Jurkat, Clone E6-1 (cell line): ENCODE results near the gene PLCH2.

Experiments used
- DNase-seq: peaks from one replicate; pipeline ENCODE4 v3.0.0-alpha.2; 2011; ENCODE audit warnings: low read depth, low spot score
- H3K4me3 ChIP-seq: 2 replicates; pipeline ENCODE4 v1.5.1; 2011; ENCODE audit warnings: mild to moderate bottlenecking, low read length, control low read depth, moderate library complexity

The PLCH2 gene

GRCh38 chr1:2473198-2473597, 2.9 kb upstream of the PLCH2 start:
- no peak overlapping the region for H3K4me3 ChIP-seq
- no peak for DNase-seq

GRCh38 chr1:2474104-2474844, 1.8 kb upstream of the PLCH2 start:
- no peak for DNase-seq
- H3K4me3 ChIP-seq: no peak overlapping the region

DNA sequence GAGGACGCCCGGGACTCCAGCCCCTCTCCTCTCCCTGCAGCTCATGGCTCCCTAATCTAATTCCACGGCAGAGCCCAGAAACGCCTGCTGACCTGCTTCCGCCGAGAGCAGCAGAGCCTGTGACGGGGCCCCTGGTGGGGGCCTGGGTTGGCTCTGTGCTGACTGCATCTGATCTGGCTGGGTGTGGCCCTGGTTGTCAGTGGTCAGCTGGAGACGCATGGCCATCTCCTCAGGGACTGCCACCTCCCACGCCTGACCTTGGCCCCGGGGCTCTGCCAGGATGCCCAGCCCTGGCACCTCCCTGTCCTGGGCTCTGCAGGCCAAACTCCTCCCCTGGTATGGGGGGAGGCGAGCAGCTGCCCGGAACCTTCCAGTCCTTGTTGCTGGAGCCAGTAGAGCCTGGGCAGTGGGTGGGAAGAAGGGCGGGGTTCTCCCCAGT, 1.1 kb upstream of the PLCH2 start:
- no peak overlapping the region for H3K4me3 ChIP-seq
- DNase-seq: no peak

- no peak for DNase-seq
- no peak overlapping the region for H3K4me3 ChIP-seq
Measured at GRCh38 chr1:2475571-2475970, 518 bp upstream of the PLCH2 start.

- H3K4me3 ChIP-seq: no peak overlapping the region
- DNase-seq: no peak
Measured at GRCh38 chr1:2477309-2477708, 1.2 kb downstream of the PLCH2 start.

DNA sequence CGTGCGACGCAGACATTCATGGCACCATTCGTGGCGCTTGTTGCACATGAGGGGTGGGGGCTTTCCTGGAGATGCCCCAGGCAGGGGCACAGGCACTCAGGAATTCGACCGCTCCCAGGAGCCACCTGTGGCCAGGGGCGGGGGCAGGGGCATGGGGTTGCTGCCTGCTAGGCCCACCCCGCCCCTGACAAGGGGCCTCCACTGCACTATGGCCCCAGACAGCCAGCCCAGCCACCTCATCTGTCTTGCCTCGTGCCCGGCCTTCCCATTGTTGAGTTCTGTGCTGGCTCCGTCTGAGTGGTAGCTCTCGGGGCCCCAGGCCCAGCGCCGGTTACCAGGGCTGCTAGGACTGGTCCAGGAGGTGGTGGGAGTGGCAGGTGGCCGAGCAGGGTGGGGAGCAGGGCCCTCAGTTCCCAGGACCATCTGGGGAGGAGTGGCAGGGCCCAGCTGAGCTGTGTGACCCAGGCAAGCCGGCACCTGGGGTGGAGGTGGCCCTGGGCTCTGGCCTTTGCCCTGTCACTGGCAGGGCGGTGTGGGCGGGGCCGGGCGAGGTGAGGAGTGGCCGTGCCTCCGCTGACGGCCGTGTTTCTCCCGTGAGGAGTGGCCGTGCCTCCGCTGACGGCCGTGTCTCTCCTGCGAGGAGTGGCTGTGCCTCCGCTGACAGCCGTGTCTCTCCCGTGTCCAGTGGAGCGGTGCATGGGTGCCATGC, 1.9 kb downstream of the PLCH2 start:
- DNase-seq: no peak
- no peak overlapping the region for H3K4me3 ChIP-seq

- no peak overlapping the region for H3K4me3 ChIP-seq
- no peak for DNase-seq
Measured at GRCh38 chr1:2479186-2479585, 3.1 kb downstream of the PLCH2 start.

- no peak overlapping the region for H3K4me3 ChIP-seq
- no peak for DNase-seq
Measured at GRCh38 chr1:2479618-2480017, 3.5 kb downstream of the PLCH2 start.

DNA sequence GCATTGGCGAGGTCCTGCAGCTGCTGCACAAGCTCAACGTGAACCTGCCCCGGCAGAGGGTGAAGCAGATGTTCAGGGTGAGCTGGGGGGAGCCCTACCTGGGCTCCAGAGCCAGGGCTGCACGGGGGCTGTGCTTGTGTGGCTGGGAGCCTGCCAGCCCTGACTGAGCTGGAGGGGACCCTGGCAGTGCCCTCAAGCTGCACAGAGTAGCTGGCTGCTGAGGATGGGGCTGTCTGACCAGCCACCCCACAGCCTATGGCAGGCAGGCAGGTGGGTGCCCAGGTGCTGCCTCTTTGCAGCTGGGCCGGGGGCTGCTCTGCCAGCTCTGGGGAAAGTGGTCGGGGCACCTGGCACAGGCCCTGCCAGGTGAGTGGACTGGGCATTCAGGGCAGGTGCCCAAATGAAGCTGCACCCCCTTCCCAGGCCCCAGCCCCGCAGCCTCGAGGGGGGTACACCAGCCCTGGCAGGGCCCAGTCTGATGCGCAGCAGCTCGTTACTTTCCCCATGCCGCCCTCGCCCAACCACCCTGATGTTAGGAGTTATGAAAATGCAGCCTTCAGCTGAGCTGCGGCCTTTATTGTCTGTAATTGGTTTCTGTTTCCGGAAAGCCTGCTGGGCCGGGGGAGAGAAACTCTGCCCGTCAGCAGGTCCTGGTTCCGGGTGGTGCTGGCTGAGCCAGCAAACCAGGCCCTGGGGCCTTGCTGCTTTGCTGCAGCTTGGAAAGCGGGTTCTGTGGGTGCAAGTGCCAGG, 4.3 kb downstream of the PLCH2 start:
- H3K4me3 ChIP-seq: no peak overlapping the region
- no peak for DNase-seq

- no peak for DNase-seq
- no peak overlapping the region for H3K4me3 ChIP-seq
Measured at GRCh38 chr1:2480986-2481364, 4.9 kb downstream of the PLCH2 start.

- H3K4me3 ChIP-seq: no peak overlapping the region
- DNase-seq: no peak
Measured at GRCh38 chr1:2481885-2482284, 5.8 kb downstream of the PLCH2 start.

DNA sequence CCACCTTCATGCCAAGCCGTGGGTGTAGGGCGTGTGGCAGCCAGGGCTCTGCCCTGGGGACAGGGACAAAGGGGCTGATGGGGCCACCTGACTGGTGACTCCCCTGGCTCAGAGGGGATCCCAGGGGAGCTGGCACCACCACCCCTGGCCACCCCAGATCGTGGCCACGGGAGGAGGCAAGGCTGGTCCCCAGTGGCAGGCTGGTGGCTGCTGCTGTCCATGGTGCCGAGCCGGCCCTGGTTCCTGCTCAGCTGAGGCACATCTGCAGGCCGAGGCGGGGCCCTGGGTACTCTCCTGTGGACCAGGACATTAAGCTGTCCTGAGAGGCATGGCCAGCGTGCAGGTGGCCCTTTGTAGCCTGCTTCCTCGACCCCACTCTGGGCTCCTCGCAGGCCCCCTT, 6.5 kb downstream of the PLCH2 start:
- DNase-seq: no peak
- no peak overlapping the region for H3K4me3 ChIP-seq

GRCh38 chr1:2483026-2483425, 6.9 kb downstream of the PLCH2 start:
- no peak overlapping the region for H3K4me3 ChIP-seq
- DNase-seq: no peak

DNA sequence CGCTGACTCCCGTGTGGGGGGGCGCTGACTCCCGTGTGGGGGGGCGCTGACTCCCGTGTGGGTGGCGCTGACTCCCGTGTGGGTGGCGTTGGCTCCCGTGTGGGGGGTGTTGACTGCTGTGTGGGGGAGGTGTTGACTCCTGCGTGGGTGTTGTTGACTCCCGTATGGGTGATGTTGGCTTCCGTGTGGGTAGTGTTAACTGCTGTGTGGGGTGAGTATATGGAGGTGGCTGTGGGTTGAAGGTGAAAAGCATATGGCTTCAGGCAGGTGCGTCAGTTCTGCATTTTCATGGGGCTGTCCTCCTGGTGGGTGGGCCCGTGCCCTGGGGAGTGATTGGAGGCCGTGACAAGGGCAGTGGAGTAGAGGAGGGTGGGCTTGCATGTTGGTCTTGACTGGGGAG, 7.9 kb downstream of the PLCH2 start:
- DNase-seq: no peak
- no peak overlapping the region for H3K4me3 ChIP-seq

GRCh38 chr1:2486041-2486440, 10.0 kb downstream of the PLCH2 start:
- DNase-seq: no peak
- no peak overlapping the region for H3K4me3 ChIP-seq

DNA sequence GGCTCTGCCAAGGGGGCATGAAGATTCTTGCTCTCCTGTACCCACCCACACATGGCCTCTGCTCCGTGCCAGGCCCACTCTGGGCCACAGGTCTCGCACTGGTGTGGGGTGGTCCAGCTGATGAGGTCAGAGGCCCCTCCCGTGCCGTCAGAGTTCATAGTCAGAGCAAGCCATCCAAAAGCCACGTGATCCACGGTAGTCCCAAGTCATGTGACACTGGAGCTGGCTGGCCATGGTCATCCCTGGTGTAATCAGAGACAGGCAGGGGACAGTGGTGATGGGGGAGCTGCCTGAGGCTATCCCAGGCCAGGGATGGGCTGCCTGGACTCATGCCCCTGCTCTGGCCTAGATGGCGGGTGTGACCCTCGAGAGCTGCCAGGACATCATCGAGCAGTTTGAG, 10.5 kb downstream of the PLCH2 start:
- DNase-seq: no peak
- no peak overlapping the region for H3K4me3 ChIP-seq

GRCh38 chr1:2488688-2489087, 12.6 kb downstream of the PLCH2 start:
- DNase-seq: no peak
- no peak overlapping the region for H3K4me3 ChIP-seq

- no peak overlapping the region for H3K4me3 ChIP-seq
- DNase-seq: no peak
Measured at GRCh38 chr1:2489615-2490014, 13.5 kb downstream of the PLCH2 start.

DNA sequence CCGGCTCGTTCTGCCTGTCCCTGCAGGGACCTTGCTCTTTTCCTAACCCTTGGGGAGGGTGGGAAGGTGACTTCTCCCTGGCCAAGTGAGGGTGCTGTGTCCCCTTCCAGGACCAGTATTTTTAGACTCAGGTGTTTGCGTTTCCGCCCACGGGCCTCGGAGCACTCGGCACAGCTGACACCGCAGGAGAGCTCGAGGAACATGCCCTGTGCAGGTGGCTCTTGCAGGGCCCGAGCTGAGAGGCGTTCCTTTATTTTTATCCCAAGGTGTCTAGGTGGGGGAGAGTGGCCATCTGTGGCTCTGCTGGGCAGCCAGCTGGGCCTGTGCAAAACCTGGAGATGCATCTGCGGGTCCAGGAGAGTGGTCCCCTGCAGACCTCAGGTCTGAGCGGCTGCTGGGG, 16.0 kb downstream of the PLCH2 start:
- DNase-seq: no peak

DNA sequence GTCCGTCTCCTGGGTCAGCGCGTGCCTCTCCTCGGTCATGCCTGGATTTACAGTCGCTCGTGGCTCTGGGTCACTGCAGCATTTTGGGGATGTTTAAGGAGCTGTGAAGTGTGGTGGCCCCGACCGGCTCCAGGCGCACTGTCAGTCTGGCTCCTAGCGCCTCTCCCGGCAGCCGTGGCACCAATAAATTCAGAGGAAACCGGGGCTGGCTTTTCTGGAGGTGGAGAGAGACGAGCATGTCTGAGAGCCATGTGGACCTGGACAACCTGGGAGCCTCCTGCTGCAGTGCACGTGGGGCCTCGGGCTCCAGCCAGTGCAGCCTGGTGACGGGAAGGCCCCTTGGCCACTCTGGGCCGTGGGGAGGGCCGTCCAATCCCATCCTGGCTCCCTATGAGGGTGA, 17.1 kb downstream of the PLCH2 start:
- H3K4me3 ChIP-seq: no peak overlapping the region
- DNase-seq: no peak

More for the DNA sequence above, 16.0 kb downstream of the PLCH2 start:
- no peak overlapping the region for H3K4me3 ChIP-seq
